HEK293T (cell line): ENCODE measurements around the gene LMLN.

Source experiments
- BHLHE40 ChIP-seq: fragments of 450-650 bp; IDR thresholded peaks from 2 replicates; pipeline ENCODE4 v1.6.1; 2016; ENCODE audit warnings: mild to moderate bottlenecking, moderate library complexity, borderline replicate concordance
- CTBP1 ChIP-seq: fragments of 450-650 bp; IDR thresholded peaks from 2 replicates; pipeline ENCODE4 v1.6.1; 2016; ENCODE audit warnings: borderline replicate concordance
- ELF4 ChIP-seq: fragments of 450-650 bp; IDR thresholded peaks from 2 replicates; pipeline ENCODE4 v1.6.1; 2017; ENCODE audit warnings: antibody characterized with exemption
- FOXA1 ChIP-seq: fragments of 450-650 bp; IDR thresholded peaks from 2 replicates; pipeline ENCODE4 v1.6.1; 2016; ENCODE audit warnings: mild to moderate bottlenecking
- FOXK2 ChIP-seq: fragments of 450-650 bp; IDR thresholded peaks from 2 replicates; pipeline ENCODE4 v1.6.1; 2016; ENCODE audit warnings: mild to moderate bottlenecking
- FOXM1 ChIP-seq: fragments of 450-650 bp; IDR thresholded peaks from 2 replicates; pipeline ENCODE4 v1.6.1; 2017; ENCODE audit warnings: mild to moderate bottlenecking, borderline replicate concordance
- LEF1 ChIP-seq: fragments of 450-650 bp; IDR thresholded peaks from 2 replicates; pipeline ENCODE4 v1.6.1; 2017; ENCODE audit warnings: mild to moderate bottlenecking, borderline replicate concordance
- NFRKB ChIP-seq: fragments of 450-650 bp; IDR thresholded peaks from 2 replicates; pipeline ENCODE4 v1.6.1; 2016; ENCODE audit warnings: mild to moderate bottlenecking, moderate library complexity
- SP1 ChIP-seq: fragments of 450-650 bp; IDR thresholded peaks from 2 replicates; pipeline ENCODE4 v1.6.1; 2017
- SUZ12 ChIP-seq: fragments of 450-650 bp; IDR thresholded peaks from 2 replicates; pipeline ENCODE4 v1.6.1; 2016; ENCODE audit warnings: mild to moderate bottlenecking
- TARDBP ChIP-seq: fragments of 450-650 bp; IDR thresholded peaks from 2 replicates; pipeline ENCODE4 v1.6.1; 2016
- ZNF384 ChIP-seq: fragments of 450-650 bp; IDR thresholded peaks from 2 replicates; pipeline ENCODE4 v1.6.1; 2016
- TF ChIP-seq, protein P1 (sequence below): fragments of 450-650 bp; IDR thresholded peaks from 2 replicates; pipeline ENCODE4 v1.6.1; 2016

- TF ChIP-seq SP1, result no peak
- TF ChIP-seq SUZ12, result no peak
- TF ChIP-seq TARDBP, result no peak
- TF ChIP-seq FOXM1, result no peak
- TF ChIP-seq FOXK2, result no peak
- TF ChIP-seq FOXA1, result no peak
- TF ChIP-seq, protein P1, sequence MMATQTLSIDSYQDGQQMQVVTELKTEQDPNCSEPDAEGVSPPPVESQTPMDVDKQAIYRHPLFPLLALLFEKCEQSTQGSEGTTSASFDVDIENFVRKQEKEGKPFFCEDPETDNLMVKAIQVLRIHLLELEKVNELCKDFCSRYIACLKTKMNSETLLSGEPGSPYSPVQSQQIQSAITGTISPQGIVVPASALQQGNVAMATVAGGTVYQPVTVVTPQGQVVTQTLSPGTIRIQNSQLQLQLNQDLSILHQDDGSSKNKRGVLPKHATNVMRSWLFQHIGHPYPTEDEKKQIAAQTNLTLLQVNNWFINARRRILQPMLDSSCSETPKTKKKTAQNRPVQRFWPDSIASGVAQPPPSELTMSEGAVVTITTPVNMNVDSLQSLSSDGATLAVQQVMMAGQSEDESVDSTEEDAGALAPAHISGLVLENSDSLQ, result no peak
- no peak for TF ChIP-seq LEF1
- TF ChIP-seq BHLHE40, result no peak
- no peak for TF ChIP-seq ELF4
- no peak for TF ChIP-seq ZNF384
- TF ChIP-seq NFRKB, result no peak
- TF ChIP-seq CTBP1, result no peak
Observed at GRCh38 chr3:198030726-198031125, 70.7 kb downstream of the LMLN start.
